ENCODE measurements around the gene OCSTAMP. TPM values are rescaled to one million over a fixed set of nuclear protein-coding genes. Genes with fewer than 3 reads are reported as not detected.

Gene OCSTAMP
- total and polyA plus RNA-seq, 7 donors = not detected

DNA sequence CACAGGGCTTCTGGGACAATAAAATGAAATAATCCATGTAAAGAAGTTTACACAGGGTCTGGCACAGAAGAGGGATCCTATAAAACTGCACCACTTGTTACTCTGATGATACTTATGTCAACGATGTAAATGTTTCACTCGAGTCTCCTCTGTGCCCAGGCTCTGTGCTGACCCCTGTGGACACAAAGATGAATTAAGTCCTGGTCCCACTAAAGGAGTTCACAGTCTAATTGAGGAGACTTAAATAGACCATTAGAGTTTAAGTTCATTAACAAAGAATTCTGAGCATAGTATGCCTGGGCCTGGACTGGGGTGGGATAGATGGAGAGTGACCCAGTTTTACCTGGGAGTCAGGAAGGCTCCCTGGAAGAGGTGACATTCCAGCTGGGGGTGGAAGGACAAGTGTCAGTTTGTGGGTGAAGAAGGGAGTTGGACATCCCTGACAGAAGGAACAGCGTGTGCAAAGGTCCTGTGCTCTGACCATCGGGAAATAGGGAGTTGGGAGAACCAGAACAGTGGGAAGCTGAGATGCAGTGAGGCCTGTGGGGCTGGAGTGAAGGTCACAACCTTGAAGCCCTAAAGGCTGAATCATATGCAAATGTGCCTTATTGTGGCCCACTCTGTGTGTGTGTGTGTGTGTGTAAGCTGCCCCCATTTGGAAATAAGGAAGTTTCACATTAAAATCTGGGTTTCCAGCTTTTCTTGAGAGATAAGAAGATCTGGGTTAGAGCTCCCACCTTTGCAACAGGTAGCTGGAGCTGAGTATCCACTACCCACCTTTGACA is 1.1 kb downstream of the OCSTAMP start:
- Histone ChIP-seq H3K9me3 (no peaks in the 10 kb centered on the region), H3K27me3 (ENCODE audit: insufficient read depth in 3 of 3, low read length in 2 of 3) (no peaks in the 10 kb centered on the region), H3K36me3 (ENCODE audit: insufficient read depth in 1 of 2, low read depth in 1 of 2) (no peaks in the 10 kb centered on the region), H3K27ac (no peak overlapping the region), H3K4me1 (no peaks in the 10 kb centered on the region), H3K4me3 (no peak overlapping the region)
- TF ChIP-seq, protein P1, sequence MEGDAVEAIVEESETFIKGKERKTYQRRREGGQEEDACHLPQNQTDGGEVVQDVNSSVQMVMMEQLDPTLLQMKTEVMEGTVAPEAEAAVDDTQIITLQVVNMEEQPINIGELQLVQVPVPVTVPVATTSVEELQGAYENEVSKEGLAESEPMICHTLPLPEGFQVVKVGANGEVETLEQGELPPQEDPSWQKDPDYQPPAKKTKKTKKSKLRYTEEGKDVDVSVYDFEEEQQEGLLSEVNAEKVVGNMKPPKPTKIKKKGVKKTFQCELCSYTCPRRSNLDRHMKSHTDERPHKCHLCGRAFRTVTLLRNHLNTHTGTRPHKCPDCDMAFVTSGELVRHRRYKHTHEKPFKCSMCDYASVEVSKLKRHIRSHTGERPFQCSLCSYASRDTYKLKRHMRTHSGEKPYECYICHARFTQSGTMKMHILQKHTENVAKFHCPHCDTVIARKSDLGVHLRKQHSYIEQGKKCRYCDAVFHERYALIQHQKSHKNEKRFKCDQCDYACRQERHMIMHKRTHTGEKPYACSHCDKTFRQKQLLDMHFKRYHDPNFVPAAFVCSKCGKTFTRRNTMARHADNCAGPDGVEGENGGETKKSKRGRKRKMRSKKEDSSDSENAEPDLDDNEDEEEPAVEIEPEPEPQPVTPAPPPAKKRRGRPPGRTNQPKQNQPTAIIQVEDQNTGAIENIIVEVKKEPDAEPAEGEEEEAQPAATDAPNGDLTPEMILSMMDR (IDR thresholded peaks at IDR 0.05) = no peak
- intact Hi-C loops (cut with DNase I) = no loop called here
- ATAC-seq (no peak), DNase-seq (no peak)
- WGBS, 3 donors = 86 to 90% (median 89%) methylated on average over 4 of the region's 4 CpGs

DNA sequence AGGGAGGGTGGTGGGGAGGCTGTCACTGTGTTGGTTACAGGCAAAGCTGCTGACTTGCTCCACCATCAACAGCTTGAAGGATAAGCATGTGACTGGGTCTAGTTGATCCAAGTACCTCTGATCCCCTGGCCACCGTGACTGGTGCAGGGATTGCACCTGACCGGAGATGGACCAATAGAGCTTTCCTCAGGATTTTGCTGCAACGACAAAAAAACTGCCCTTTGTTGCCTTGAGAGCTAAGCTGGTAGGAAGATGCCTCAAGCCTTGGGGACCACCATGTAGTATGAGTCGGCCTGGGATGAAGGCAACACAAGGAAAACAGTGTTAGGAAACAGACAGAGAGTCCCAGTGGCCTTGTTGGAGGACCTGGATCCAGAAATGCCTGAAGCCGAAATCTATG is 1.8 kb downstream of the OCSTAMP start:
- H3K4me3 ChIP-seq = no peak overlapping the region
- no peaks in the 10 kb centered on the region for H3K36me3 ChIP-seq (ENCODE audit: insufficient read depth in 1 of 2, low read depth in 1 of 2)
- no peak overlapping the region for H3K27ac ChIP-seq
- ATAC-seq (no peak), DNase-seq (no peak)
- no peaks in the 10 kb centered on the region for H3K27me3 ChIP-seq (ENCODE audit: insufficient read depth in 3 of 3, low read length in 2 of 3)
- no peaks in the 10 kb centered on the region for H3K4me1 ChIP-seq
- WGBS, 3 donors = 80 to 82% (median 80%) methylated on average over 5 of the region's 5 CpGs
- TF ChIP-seq, protein P1 (IDR thresholded peaks at IDR 0.05) = no peak
- no peaks in the 10 kb centered on the region for H3K9me3 ChIP-seq
- intact Hi-C loops (cut with DNase I) = no loop called here

DNA sequence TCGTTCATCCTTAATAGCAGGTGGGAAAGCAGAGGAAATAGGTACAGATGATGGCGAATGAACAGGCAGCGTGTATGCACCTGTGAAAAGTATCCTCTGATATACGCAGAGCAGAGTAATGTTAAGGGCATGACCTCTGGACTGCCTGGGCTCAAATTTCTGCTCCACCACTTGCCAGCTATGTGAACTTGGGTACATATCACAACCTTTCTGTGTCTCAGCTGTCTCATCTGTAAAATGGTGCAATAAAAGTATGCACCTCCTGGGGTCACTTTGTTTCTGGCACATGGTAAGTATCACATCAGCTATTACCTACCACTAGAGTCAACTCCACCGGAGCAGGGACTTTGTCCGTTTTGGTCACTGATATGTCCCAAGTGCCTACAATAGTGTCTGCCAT is 2.5 kb downstream of the OCSTAMP start:
- 78 to 83% (median 83%) methylated on average over 6 of the region's 6 CpGs for WGBS, 3 donors
- no peak overlapping the region for H3K4me3 ChIP-seq
- no peaks in the 10 kb centered on the region for H3K9me3 ChIP-seq
- no peak overlapping the region for H3K27ac ChIP-seq
- H3K27me3 ChIP-seq (ENCODE audit: insufficient read depth in 3 of 3, low read length in 2 of 3) = no peaks in the 10 kb centered on the region
- DNase-seq (no peak), ATAC-seq (no peak)
- no peaks in the 10 kb centered on the region for H3K36me3 ChIP-seq (ENCODE audit: insufficient read depth in 1 of 2, low read depth in 1 of 2)
- TF ChIP-seq, protein P1 (IDR thresholded peaks at IDR 0.05) = no peak
- intact Hi-C loops (cut with DNase I) = no loop called here
- no peaks in the 10 kb centered on the region for H3K4me1 ChIP-seq

DNA sequence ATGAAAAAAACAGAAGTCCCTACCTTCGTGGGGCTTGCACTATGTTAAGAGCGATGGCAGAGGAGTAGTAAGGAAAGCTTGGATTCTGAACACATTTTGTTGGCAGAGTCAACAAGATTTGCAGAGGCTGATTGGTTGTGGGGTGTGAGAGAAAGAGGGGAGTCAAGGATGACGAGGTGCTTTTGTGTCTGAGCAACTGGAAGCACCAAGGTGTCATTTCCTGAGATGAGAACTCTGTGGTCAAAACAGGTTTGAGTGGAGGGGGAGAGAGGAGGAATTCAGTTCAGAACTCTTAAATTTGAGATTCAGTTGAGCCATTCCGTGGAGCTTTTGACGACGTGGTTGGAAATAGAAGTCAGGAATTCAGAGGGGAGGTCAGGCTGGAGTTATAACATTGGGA is 3.5 kb downstream of the OCSTAMP start:
- ATAC-seq = no peak
- 58 to 68% (median 62%) methylated on average over 6 of the region's 6 CpGs for WGBS, 3 donors
- Histone ChIP-seq H3K4me3 (no peak overlapping the region), H3K4me1 (no peaks in the 10 kb centered on the region), H3K9me3 (no peaks in the 10 kb centered on the region), H3K36me3 (ENCODE audit: insufficient read depth in 1 of 2, low read depth in 1 of 2) (no peaks in the 10 kb centered on the region), H3K27ac (no peak overlapping the region), H3K27me3 (ENCODE audit: insufficient read depth in 3 of 3, low read length in 2 of 3) (peaks cover 0 to 3% (median 0%) of the 10 kb centered on the region in 3 donors)
- TF ChIP-seq, protein P1 (IDR thresholded peaks at IDR 0.05) = no peak
- no peak for DNase-seq
- intact Hi-C loops (cut with DNase I) = no loop called here

DNA sequence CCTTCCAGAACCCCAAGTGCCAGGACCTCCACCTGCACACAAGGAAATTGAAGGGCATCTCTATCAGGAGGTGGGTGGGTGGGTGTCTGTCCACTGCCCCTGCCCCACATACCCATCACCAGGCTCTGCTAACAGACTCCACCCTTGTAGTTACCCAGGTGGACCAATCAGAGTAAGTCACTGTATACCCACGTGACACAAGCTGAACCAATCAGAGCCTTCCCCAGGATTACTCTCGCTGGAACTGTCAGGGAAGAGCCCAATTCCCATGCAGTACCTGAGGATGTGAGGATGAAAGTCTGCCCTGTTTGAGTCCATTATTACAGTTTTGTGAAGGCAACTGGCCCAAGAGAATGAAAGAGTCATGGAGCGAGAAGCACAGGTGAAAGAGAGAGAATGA is 4.2 kb downstream of the OCSTAMP start:
- H3K36me3 ChIP-seq (ENCODE audit: insufficient read depth in 1 of 2, low read depth in 1 of 2) = no peaks in the 10 kb centered on the region
- TF ChIP-seq, protein P1 (IDR thresholded peaks at IDR 0.05) = no peak
- H3K4me1 ChIP-seq = no peaks in the 10 kb centered on the region
- no peak for ATAC-seq
- intact Hi-C loops (cut with DNase I) = no loop called here
- H3K27me3 ChIP-seq (ENCODE audit: insufficient read depth in 3 of 3, low read length in 2 of 3) = peaks cover 0 to 9% (median 3%) of the 10 kb centered on the region in 3 donors
- DNase-seq = no peak
- 66 to 78% (median 71%) methylated on average over 3 of the region's 3 CpGs for WGBS, 3 donors
- no peak overlapping the region for H3K27ac ChIP-seq
- H3K4me3 ChIP-seq = no peak overlapping the region
- H3K9me3 ChIP-seq = no peaks in the 10 kb centered on the region
